Measurements from ENCODE around the gene N4BP2L2.

N4BP2L2 gene

GRCh38 chr13:32454886-32455593 is 83.6 kb downstream of the N4BP2L2 start:
- no peak for TF ChIP-seq CTCF (IDR thresholded peaks at IDR 0.05; ENCODE audit: low read depth, low read length, missing control alignments)
- no peak for DNase-seq (ENCODE audit: extremely low read depth, low read depth)
- no peak overlapping the region for H3K4me3 ChIP-seq (replicated peaks; ENCODE audit: low read depth, low read length)

GRCh38 chr13:32453981-32454380 is 84.6 kb downstream of the N4BP2L2 start:
- H3K4me3 ChIP-seq (replicated peaks; ENCODE audit: low read depth, low read length): no peak overlapping the region
- TF ChIP-seq CTCF (IDR thresholded peaks at IDR 0.05; ENCODE audit: low read depth, low read length, missing control alignments): no peak
- DNase-seq (ENCODE audit: extremely low read depth, low read depth): no peak

GRCh38 chr13:32448972-32449371 is 89.6 kb downstream of the N4BP2L2 start:
- no peak for TF ChIP-seq CTCF (IDR thresholded peaks at IDR 0.05; ENCODE audit: low read depth, low read length, missing control alignments)

GRCh38 chr13:32447894-32448623 is 90.5 kb downstream of the N4BP2L2 start:
- TF ChIP-seq CTCF (IDR thresholded peaks at IDR 0.05; ENCODE audit: low read depth, low read length, missing control alignments): no peak
- DNase-seq (ENCODE audit: extremely low read depth, low read depth): no peak
- H3K4me3 ChIP-seq (replicated peaks; ENCODE audit: low read depth, low read length): no peak overlapping the region

More at GRCh38 chr13:32448972-32449371, 89.6 kb downstream of the N4BP2L2 start:
- no peak overlapping the region for H3K4me3 ChIP-seq (replicated peaks; ENCODE audit: low read depth, low read length)
- no peak for DNase-seq (ENCODE audit: extremely low read depth, low read depth)

GRCh38 chr13:32446773-32447465 is 91.7 kb downstream of the N4BP2L2 start:
- H3K4me3 ChIP-seq (replicated peaks; ENCODE audit: low read depth, low read length): no peak overlapping the region
- DNase-seq (ENCODE audit: extremely low read depth, low read depth): no peak
- TF ChIP-seq CTCF (IDR thresholded peaks at IDR 0.05; ENCODE audit: low read depth, low read length, missing control alignments): no peak

- no peak for TF ChIP-seq CTCF (IDR thresholded peaks at IDR 0.05; ENCODE audit: low read depth, low read length, missing control alignments)
- no peak for DNase-seq (ENCODE audit: extremely low read depth, low read depth)
- H3K4me3 ChIP-seq (replicated peaks; ENCODE audit: low read depth, low read length): no peak overlapping the region
These were observed 92.4 kb downstream of the N4BP2L2 start for GRCh38 chr13:32446220-32446619.

All from HFF-Myc (cell line).